IMR-90 (cell line): ENCODE results near the gene ITPR2. TPM values are rescaled to one million over a fixed set of nuclear protein-coding genes. Genes with fewer than 3 reads are reported as not detected.

Experiments used
- ATAC-seq: fragments of 200-7000 bp; cut with Tn5 transposase; 2 replicates; pipeline ENCODE4 v1.9.1; 2020; ENCODE audit warnings: low read depth, mild to moderate bottlenecking, moderate library complexity
- BruUV-seq: library from RNA; stranded (reverse); fragments of 400-500 nt; replicated peaks from 2 replicates; lab custom pipeline; 2021; lab: Mats Ljungman, UMichigan
- CTCF ChIA-PET: fragments of 300-600 bp; formaldehyde crosslinking; extraction: SDS; loops from one replicate; lab custom pipeline; 2021; ENCODE audit warnings: antibody characterized with exemption; lab: Yijun Ruan, JAX
- POLR2A ChIA-PET: fragments of 300-600 bp; sonication (Branson Sonifier 250); formaldehyde crosslinking; loops from one replicate; lab custom pipeline; 2022; ENCODE audit warnings: antibody characterized with exemption; ENCODE audit not compliant: unreplicated experiment; lab: Charles Lee
- DNase-seq: peaks from one replicate; pipeline ENCODE4 v3.0.0; 2013
- H2AFZ ChIP-seq: replicated peaks from 2 replicates; pipeline ENCODE3; 2013; ENCODE audit warnings: low read length, mild to moderate bottlenecking; ENCODE audit not compliant: poor library complexity
- H2AK5ac ChIP-seq: 2 replicates; pipeline ENCODE4 v1.6.1; 2013; ENCODE audit warnings: low read depth, low read length, inconsistent platforms
- H2AK9ac ChIP-seq: replicated peaks from 2 replicates; pipeline ENCODE3; 2013; ENCODE audit warnings: mild to moderate bottlenecking, low read depth, low read length, moderate library complexity; ENCODE audit not compliant: poor library complexity
- H2BK120ac ChIP-seq: 2 replicates; pipeline ENCODE4 v1.6.1; 2013; ENCODE audit warnings: low read depth, low read length, inconsistent platforms
- H2BK15ac ChIP-seq: 3 replicates; pipeline ENCODE4 v1.6.1; 2013; ENCODE audit warnings: low read depth, low read length, inconsistent platforms
- H2BK20ac ChIP-seq: 2 replicates; pipeline ENCODE4 v1.6.1; 2013; ENCODE audit warnings: low read depth, mild to moderate bottlenecking, inconsistent platforms, low read length, moderate library complexity
- H2BK5ac ChIP-seq: 2 replicates; pipeline ENCODE4 v1.6.1; 2013; ENCODE audit warnings: mild to moderate bottlenecking, low read depth, low read length, inconsistent platforms; ENCODE audit not compliant: poor library complexity, severe bottlenecking
- H3K14ac ChIP-seq: replicated peaks from 2 replicates; pipeline ENCODE4 v1.6.1; 2013; ENCODE audit warnings: low read depth, low read length, inconsistent platforms
- H3K18ac ChIP-seq: 2 replicates; pipeline ENCODE4 v1.6.1; 2013; ENCODE audit warnings: low read depth, low read length, control low read depth
- H3K23ac ChIP-seq: 2 replicates; pipeline ENCODE4 v1.6.1; 2013; ENCODE audit warnings: low read depth, low read length, inconsistent platforms
- H3K27ac ChIP-seq: 2 replicates; pipeline ENCODE4 v1.5.1; 2013; ENCODE audit warnings: mild to moderate bottlenecking, control low read depth, low read length; ENCODE audit not compliant: insufficient read depth
- H3K27me3 ChIP-seq: 2 replicates; pipeline ENCODE4 v1.6.1; 2013; ENCODE audit warnings: low read length; ENCODE audit not compliant: control insufficient read depth, insufficient read depth
- H3K36me3 ChIP-seq: 2 replicates; pipeline ENCODE4 v1.6.1; 2013; ENCODE audit warnings: low read length, mixed read lengths; ENCODE audit not compliant: control insufficient read depth, insufficient read depth
- H3K4ac ChIP-seq: 2 replicates; pipeline ENCODE4 v1.6.1; 2013; ENCODE audit warnings: low read depth, low read length, inconsistent platforms
- H3K4me1 ChIP-seq: 2 replicates; pipeline ENCODE4 v1.6.1; 2013; ENCODE audit warnings: low read length, mixed read lengths; ENCODE audit not compliant: control insufficient read depth, insufficient read depth
- H3K4me2 ChIP-seq: 2 replicates; pipeline ENCODE4 v1.6.1; 2013; ENCODE audit warnings: low read depth, mild to moderate bottlenecking, control low read depth, low read length, moderate library complexity
- H3K4me3 ChIP-seq: 2 replicates; pipeline ENCODE4 v1.5.1; 2013; ENCODE audit warnings: low read depth, mild to moderate bottlenecking, control low read depth, low read length, moderate library complexity; ENCODE audit not compliant: insufficient read depth
- H3K56ac ChIP-seq: 2 replicates; pipeline ENCODE4 v1.6.1; 2013; ENCODE audit warnings: low read length, inconsistent platforms; ENCODE audit not compliant: insufficient read depth; ENCODE audit errors: extremely low read depth
- H3K79me1 ChIP-seq, 2 experiments: 2 replicates each; pipeline ENCODE4 v1.6.1; 2013; ENCODE audit warnings: low read length in 2 of 2, inconsistent platforms in 1 of 2, low read depth in 1 of 2
- H3K9ac ChIP-seq: 2 replicates; pipeline ENCODE4 v1.6.1; 2013; ENCODE audit warnings: low read depth, low read length, control low read depth
- H3K9me1 ChIP-seq: 2 replicates; pipeline ENCODE4 v1.6.1; 2013; ENCODE audit warnings: low read length, inconsistent platforms; ENCODE audit not compliant: insufficient read depth
- H3K9me3 ChIP-seq: 2 replicates; pipeline ENCODE4 v1.6.1; 2013; ENCODE audit warnings: low read length; ENCODE audit not compliant: control insufficient read depth, insufficient read depth
- H4K20me1 ChIP-seq: 2 replicates; pipeline ENCODE4 v1.6.1; 2013; ENCODE audit warnings: low read length, inconsistent platforms; ENCODE audit not compliant: insufficient read depth
- H4K5ac ChIP-seq: 2 replicates; pipeline ENCODE4 v1.6.1; 2013; ENCODE audit warnings: mild to moderate bottlenecking, low read depth, low read length, control low read depth
- H4K8ac ChIP-seq, 2 experiments: 2 replicates each; pipeline ENCODE4 v1.6.1; 2013; ENCODE audit warnings: low read depth in 2 of 2, low read length in 2 of 2, control low read depth in 1 of 2, inconsistent platforms in 1 of 2
- H4K91ac ChIP-seq: 2 replicates; pipeline ENCODE4 v1.6.1; 2013; ENCODE audit warnings: low read depth, low read length, inconsistent platforms; ENCODE audit not compliant: insufficient read depth
- BHLHE40 ChIP-seq: fragments of 150-350 bp; IDR thresholded peaks from 2 replicates; pipeline ENCODE4 v1.6.1; 2016; ENCODE audit warnings: mild to moderate bottlenecking, low read depth, low read length
- ELK1 ChIP-seq: fragments of 150-350 bp; IDR thresholded peaks from 2 replicates; pipeline ENCODE4 v1.6.1; 2016; ENCODE audit warnings: low read depth, mild to moderate bottlenecking, low read length, moderate library complexity, borderline replicate concordance
- MAFK ChIP-seq: IDR thresholded peaks from 2 replicates; pipeline ENCODE4 v1.6.1; 2012; ENCODE audit warnings: low read depth, low read length, improper control_type of control experiment
- MAZ ChIP-seq: IDR thresholded peaks from 2 replicates; pipeline ENCODE4 v1.6.1; 2012; ENCODE audit warnings: low read depth, mild to moderate bottlenecking, low read length, improper control_type of control experiment, moderate library complexity, borderline replicate concordance
- MXI1 ChIP-seq: IDR thresholded peaks from 2 replicates; pipeline ENCODE4 v1.6.1; 2012; ENCODE audit warnings: low read depth, mild to moderate bottlenecking, low read length, moderate library complexity, borderline replicate concordance
- NFE2L2 ChIP-seq: fragments of 150-350 bp; IDR thresholded peaks from 2 replicates; pipeline ENCODE4 v1.6.1; 2016; ENCODE audit warnings: low read depth, mild to moderate bottlenecking, low read length
- RAD21 ChIP-seq: IDR thresholded peaks from 2 replicates; pipeline ENCODE4 v1.6.1; 2012; ENCODE audit warnings: low read length, improper control_type of control experiment
- RCOR1 ChIP-seq: IDR thresholded peaks from 2 replicates; pipeline ENCODE4 v1.6.1; 2012; ENCODE audit warnings: mild to moderate bottlenecking, low read length, improper control_type of control experiment; ENCODE audit not compliant: insufficient replicate concordance
- RFX5 ChIP-seq: IDR thresholded peaks from 2 replicates; pipeline ENCODE4 v1.8.0; 2012; ENCODE audit warnings: low read depth, mild to moderate bottlenecking, low read length, moderate library complexity
- SMC3 ChIP-seq: fragments of 150-350 bp; IDR thresholded peaks from 2 replicates; pipeline ENCODE4 v1.6.1; 2016; ENCODE audit warnings: low read depth, mild to moderate bottlenecking, antibody characterized with exemption, low read length, moderate library complexity
- USF2 ChIP-seq: fragments of 150-350 bp; IDR thresholded peaks from 2 replicates; pipeline ENCODE4 v1.6.1; 2017; ENCODE audit warnings: mild to moderate bottlenecking, antibody characterized with exemption, low read length, low read depth
- WGBS, 2 experiments: methylation state at CpG; one replicate each; pipeline versions ENCODE4 v1.1.5 to v1.1.7; 2013; ENCODE audit warnings: missing lambda C conversion rate in 2 of 2; ENCODE audit not compliant: insufficient read length in 1 of 2; ENCODE audit errors: extremely low coverage in 2 of 2; 5-methylcytosine and 5-hydroxymethylcytosine counted together
- dilution Hi-C: fragments of 300-500 bp; cut with HindIII; formaldehyde crosslinking; loops from one replicate; pipeline ENCODE4 v1.14.3; 2018; ENCODE audit warnings: low sequenced_read_pairs; ENCODE audit not compliant: unreplicated experiment
- in situ Hi-C: fragments of 300-500 bp; cut with MboI; formaldehyde crosslinking; loops from 3 replicates; pipeline ENCODE4 v1.14.3; 2019; ENCODE audit warnings: low sequenced_read_pairs, inconsistent platforms, mixed read lengths
- intact Hi-C: fragments of 100-400 bp; cut with micrococcal nuclease; formaldehyde crosslinking; loops from 2 replicates; pipeline ENCODE4 v1.10.0; 2022
- polyA plus RNA-seq, 3 experiments: library from polyadenylated mRNA; depleted of rRNA; stranded (reverse); fragments of >200 nt; gene quantifications; 2 replicates each; pipeline ENCODE4 v1.2.3, GENCODE V29; 2012; ENCODE audit warnings: low replicate concordance in 1 of 3
- total RNA-seq: library from RNA; depleted of rRNA; stranded (reverse); fragments of >200 nt; gene quantifications from 2 replicates; pipeline ENCODE4 v1.2.3, GENCODE V29; 2012
- TF ChIP-seq, protein P1 (sequence below): conservative IDR thresholded peaks from 2 replicates; pipeline ENCODE4 v1.5.1; 2012; ENCODE audit warnings: mild to moderate bottlenecking, low read depth, low read length, improper control_type of control experiment

The ITPR2 gene
- total and polyA plus RNA-seq, 2 of the 4 experiments (the other 2 are of a cell fraction) = 1.2 to 9.0 TPM

DNA sequence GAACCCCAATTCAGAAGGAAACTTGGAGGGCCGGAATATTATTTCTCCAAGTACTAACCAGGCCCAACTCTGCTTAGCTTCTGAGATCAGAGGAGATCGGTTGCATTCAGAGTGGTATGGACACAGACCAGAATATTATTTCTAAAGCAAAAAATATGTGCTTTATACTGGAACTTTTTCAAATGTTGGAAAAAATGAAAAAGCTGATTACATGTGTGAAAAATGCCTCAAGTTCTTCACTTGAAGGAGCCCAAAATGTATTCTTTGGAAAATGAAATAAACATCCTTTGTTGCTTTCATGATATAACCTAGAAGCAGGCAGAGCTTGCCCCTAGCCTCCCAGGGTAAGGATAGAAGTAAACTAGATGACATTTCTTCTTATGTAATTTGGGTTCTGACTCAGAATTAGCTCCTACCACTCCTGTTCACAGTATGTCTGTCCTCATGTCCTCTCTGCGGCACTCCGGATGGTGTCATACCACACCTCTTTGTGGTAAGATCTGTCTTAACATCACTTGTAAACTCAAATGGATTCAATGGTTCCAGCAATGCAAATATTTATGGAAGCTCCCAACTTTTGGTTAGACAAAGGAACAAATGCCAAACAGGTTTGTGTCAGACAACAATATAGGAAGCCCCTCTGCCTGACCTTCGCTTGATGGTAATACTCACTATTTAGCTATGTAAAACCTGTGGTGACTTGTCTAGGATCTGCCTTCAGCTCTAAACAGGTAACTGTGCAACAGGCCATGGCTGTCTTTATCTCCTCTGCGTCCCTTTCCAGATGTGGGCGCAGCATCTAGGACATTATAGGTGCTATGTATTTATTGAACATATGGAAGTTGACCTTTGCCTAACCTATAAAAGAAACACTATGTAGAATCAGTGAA lies 459.1 kb downstream of the ITPR2 start (continued):
- no peak for TF ChIP-seq RCOR1

DNA sequence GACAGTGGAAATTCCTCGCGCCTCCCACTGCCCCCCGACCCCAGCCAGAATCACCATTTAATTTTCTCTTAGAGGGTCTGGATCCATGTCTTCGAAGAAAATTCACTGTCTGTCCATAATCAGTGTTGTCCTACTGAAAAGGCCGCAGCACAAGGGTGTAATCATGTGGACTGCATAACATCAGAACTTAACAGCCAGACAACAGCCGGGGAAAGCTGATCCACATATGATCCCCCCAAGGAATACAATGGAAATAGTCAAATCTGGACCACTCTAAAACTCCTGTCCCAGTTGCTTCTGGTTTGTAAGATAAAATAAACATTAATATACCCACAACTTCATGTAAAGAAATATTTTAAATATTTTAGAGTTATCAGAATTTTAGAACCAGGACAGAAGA lies 460.1 kb downstream of the ITPR2 start:
- no peaks in the 10 kb centered on the region for H3K79me1 ChIP-seq
- H3K56ac ChIP-seq = no peak overlapping the region
- H3K9ac ChIP-seq = no peak overlapping the region
- no peak overlapping the region for H2BK15ac ChIP-seq
- no peak overlapping the region for H2AK9ac ChIP-seq
- CTCF ChIA-PET = no interaction called here
- dilution Hi-C loops = no loop called here
- no peaks in the 10 kb centered on the region for H3K27me3 ChIP-seq
- no CpG with 5 or more reads among the region's 6 CpGs for WGBS, 2 experiments
- no peak overlapping the region for H2AK5ac ChIP-seq
- no peak overlapping the region for H4K91ac ChIP-seq
- H3K4me3 ChIP-seq = no peak overlapping the region
- H2BK5ac ChIP-seq = no peak overlapping the region
- no peak overlapping the region for H3K4ac ChIP-seq
- H3K9me3 ChIP-seq = no peaks in the 10 kb centered on the region
- H4K5ac ChIP-seq = no peak overlapping the region
- H2AFZ ChIP-seq = no peak overlapping the region
- H3K9me1 ChIP-seq = peaks cover 3% of the 10 kb centered on the region
- intact Hi-C loops = no loop called here
- no peak overlapping the region for H2BK20ac ChIP-seq
- BruUV-seq = no TSS peak
- H4K8ac ChIP-seq = no peak overlapping the region
- no peaks in the 10 kb centered on the region for H4K20me1 ChIP-seq
- H3K36me3 ChIP-seq = no peaks in the 10 kb centered on the region
- in situ Hi-C loops = no loop called here
- peaks cover 3% of the 10 kb centered on the region; the same call in 1 of the 2 replicates for H3K4me1 ChIP-seq
- no peak overlapping the region for H3K27ac ChIP-seq
- no peak overlapping the region for H2BK120ac ChIP-seq
- POLR2A ChIA-PET = no interaction called here
- DNase-seq (no peak), ATAC-seq (no peak)
- H3K18ac ChIP-seq = no peak overlapping the region
- H3K23ac ChIP-seq = no peak overlapping the region
- no peak overlapping the region for H3K4me2 ChIP-seq
- no peak overlapping the region for H3K14ac ChIP-seq
- TF ChIP-seq RAD21 (no peak), BHLHE40 (no peak), SMC3 (no peak), MAZ (no peak), MXI1 (no peak), MAFK (no peak), ELK1 (no peak), RFX5 (no peak), USF2 (no peak), NFE2L2 (no peak)
- TF ChIP-seq, protein P1, sequence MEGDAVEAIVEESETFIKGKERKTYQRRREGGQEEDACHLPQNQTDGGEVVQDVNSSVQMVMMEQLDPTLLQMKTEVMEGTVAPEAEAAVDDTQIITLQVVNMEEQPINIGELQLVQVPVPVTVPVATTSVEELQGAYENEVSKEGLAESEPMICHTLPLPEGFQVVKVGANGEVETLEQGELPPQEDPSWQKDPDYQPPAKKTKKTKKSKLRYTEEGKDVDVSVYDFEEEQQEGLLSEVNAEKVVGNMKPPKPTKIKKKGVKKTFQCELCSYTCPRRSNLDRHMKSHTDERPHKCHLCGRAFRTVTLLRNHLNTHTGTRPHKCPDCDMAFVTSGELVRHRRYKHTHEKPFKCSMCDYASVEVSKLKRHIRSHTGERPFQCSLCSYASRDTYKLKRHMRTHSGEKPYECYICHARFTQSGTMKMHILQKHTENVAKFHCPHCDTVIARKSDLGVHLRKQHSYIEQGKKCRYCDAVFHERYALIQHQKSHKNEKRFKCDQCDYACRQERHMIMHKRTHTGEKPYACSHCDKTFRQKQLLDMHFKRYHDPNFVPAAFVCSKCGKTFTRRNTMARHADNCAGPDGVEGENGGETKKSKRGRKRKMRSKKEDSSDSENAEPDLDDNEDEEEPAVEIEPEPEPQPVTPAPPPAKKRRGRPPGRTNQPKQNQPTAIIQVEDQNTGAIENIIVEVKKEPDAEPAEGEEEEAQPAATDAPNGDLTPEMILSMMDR = no peak
